SU-DHL-6 (cell line): ENCODE data around the gene NFE2L3.

ENCODE experiments used
- H2AFZ ChIP-seq: fragments of 200-600 bp; sonication (generic); 2 replicates; pipeline ENCODE4 v1.6.1; 2014; ENCODE audit warnings: low read depth, mild to moderate bottlenecking, moderate library complexity, mixed read lengths, antibody characterized with exemption, low read length; ENCODE audit not compliant: severe bottlenecking
- H3F3A ChIP-seq: fragments of 200-600 bp; shearing (Covaris generic); 2 replicates; pipeline ENCODE4 v1.6.0; 2016; ENCODE audit warnings: antibody characterized with exemption, mild to moderate bottlenecking; ENCODE audit not compliant: insufficient read depth
- H3K27ac ChIP-seq: fragments of 200-600 bp; sonication (generic); 2 replicates; pipeline ENCODE4 v1.5.1; 2016; ENCODE audit warnings: low read depth, mild to moderate bottlenecking, low read length, moderate library complexity, mixed read lengths
- H3K27me3 ChIP-seq: fragments of 200-600 bp; sonication (generic), shearing (Covaris generic); 2 replicates; pipeline ENCODE4 v1.6.0; 2014; ENCODE audit warnings: mild to moderate bottlenecking, low read length
- H3K36me3 ChIP-seq: fragments of 200-600 bp; sonication (generic); 2 replicates; pipeline ENCODE4 v1.6.1; 2014; ENCODE audit warnings: mild to moderate bottlenecking, low read length, mixed read lengths
- H3K4me2 ChIP-seq: fragments of 300-600, 200-600 bp; shearing (Covaris generic), sonication (generic); 2 replicates; pipeline ENCODE4 v1.6.0; 2014; ENCODE audit warnings: low read length, low read depth, mild to moderate bottlenecking; ENCODE audit not compliant: poor library complexity, severe bottlenecking
- H3K4me3 ChIP-seq: fragments of 200-600 bp; sonication (generic); 2 replicates; pipeline ENCODE4 v1.5.1; 2014; ENCODE audit warnings: antibody characterized with exemption, low read length, mild to moderate bottlenecking, mixed read lengths; ENCODE audit not compliant: insufficient read depth, poor library complexity, severe bottlenecking
- H3K79me2 ChIP-seq: fragments of 200-600 bp; sonication (generic); 2 replicates; pipeline ENCODE4 v1.6.1; 2014; ENCODE audit warnings: mild to moderate bottlenecking, low read length, moderate library complexity; ENCODE audit not compliant: insufficient read depth
- H3K9ac ChIP-seq: fragments of 200-600 bp; sonication (generic); 2 replicates; pipeline ENCODE4 v1.7.0; 2014; ENCODE audit warnings: mild to moderate bottlenecking, low read length
- H3K9me2 ChIP-seq: fragments of 200-600 bp; sonication (generic); replicated peaks from 2 replicates; pipeline ENCODE4 v1.6.1; 2014; ENCODE audit warnings: low read length; ENCODE audit not compliant: insufficient read depth
- H3K9me3 ChIP-seq: fragments of 200-600 bp; sonication (generic); 2 replicates; pipeline ENCODE4 v1.6.1; 2014; ENCODE audit warnings: low read length, mixed read lengths; ENCODE audit not compliant: insufficient read depth
- H4K20me1 ChIP-seq: fragments of 200-600 bp; sonication (generic); 2 replicates; pipeline ENCODE4 v1.6.1; 2014; ENCODE audit warnings: low read depth, mild to moderate bottlenecking, antibody characterized with exemption, low read length, moderate library complexity, mixed read lengths
- EZH2phosphoT487 ChIP-seq: fragments of 200-600 bp; sonication (generic), shearing (Covaris generic); conservative IDR thresholded peaks from 2 replicates; pipeline ENCODE4 v1.6.1; 2018; ENCODE audit warnings: mild to moderate bottlenecking, antibody characterized with exemption, low read length, moderate library complexity, mixed read lengths
- TF ChIP-seq, protein P1 (sequence below): fragments of 200-600 bp; sonication (generic); IDR thresholded peaks from one replicate; pipeline ENCODE4 v1.5.1; 2017; ENCODE audit warnings: antibody characterized with exemption, mild to moderate bottlenecking, low read length, moderate library complexity; ENCODE audit not compliant: insufficient read depth, poor library complexity, severe bottlenecking

Gene NFE2L3

DNA sequence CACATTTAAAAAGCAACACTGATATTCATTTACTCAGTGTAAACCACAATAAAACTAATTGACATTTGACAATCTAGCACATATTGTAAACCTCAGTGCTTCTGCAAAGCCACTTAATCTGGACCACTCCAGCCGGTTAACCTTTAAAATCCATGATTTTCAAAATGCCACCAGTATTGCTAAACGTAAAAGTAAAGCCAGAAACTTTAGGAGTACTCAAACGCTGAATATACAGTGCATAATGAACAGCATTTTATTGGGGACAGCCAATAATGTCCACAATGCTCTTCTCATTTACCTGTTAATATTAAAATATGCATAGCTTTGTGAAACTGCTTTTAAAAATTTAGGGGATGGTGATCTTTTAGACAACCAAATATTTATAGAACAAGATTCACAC is 37.7 kb downstream of the NFE2L3 start:
- Histone ChIP-seq H2AFZ (no peak overlapping the region), H3K27me3 (no peaks in the 10 kb centered on the region), H3K9me3 (no peaks in the 10 kb centered on the region), H3K79me2 (peaks cover 33% of the 10 kb centered on the region), H4K20me1 (peaks cover 61% of the 10 kb centered on the region), H3K4me2 (no peak overlapping the region), H3K36me3 (peaks cover 60% of the 10 kb centered on the region), H3K4me3 (no peak overlapping the region), H3K9ac (no peak overlapping the region), H3K27ac (no peak overlapping the region), H3F3A (peaks cover 97% of the 10 kb centered on the region), H3K9me2 (no peaks in the 10 kb centered on the region)
- TF ChIP-seq, protein P1, sequence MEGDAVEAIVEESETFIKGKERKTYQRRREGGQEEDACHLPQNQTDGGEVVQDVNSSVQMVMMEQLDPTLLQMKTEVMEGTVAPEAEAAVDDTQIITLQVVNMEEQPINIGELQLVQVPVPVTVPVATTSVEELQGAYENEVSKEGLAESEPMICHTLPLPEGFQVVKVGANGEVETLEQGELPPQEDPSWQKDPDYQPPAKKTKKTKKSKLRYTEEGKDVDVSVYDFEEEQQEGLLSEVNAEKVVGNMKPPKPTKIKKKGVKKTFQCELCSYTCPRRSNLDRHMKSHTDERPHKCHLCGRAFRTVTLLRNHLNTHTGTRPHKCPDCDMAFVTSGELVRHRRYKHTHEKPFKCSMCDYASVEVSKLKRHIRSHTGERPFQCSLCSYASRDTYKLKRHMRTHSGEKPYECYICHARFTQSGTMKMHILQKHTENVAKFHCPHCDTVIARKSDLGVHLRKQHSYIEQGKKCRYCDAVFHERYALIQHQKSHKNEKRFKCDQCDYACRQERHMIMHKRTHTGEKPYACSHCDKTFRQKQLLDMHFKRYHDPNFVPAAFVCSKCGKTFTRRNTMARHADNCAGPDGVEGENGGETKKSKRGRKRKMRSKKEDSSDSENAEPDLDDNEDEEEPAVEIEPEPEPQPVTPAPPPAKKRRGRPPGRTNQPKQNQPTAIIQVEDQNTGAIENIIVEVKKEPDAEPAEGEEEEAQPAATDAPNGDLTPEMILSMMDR: no peak
- no peak for TF ChIP-seq EZH2phosphoT487

DNA sequence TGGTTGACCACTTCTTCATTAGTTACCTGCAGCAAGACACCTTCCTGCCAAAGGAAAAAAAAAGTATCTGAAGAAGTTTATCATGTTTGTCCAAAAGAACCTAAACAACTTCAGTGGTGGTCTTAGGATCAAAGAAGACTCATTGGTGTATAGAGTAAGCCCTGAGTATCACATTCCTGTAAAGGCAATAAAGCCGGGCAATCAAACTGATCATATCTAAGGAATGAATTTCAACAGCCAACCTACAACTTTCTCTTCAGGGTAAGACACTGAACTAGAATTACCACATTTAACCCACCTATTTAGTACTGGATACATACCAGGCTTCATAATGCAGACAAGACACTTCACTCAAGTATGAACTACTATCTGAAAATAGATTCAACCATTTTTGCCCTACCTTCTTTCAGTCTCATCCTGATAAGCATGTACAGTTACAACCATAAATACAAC is 38.4 kb downstream of the NFE2L3 start:
- no peak overlapping the region for H3K4me2 ChIP-seq
- TF ChIP-seq, protein P1: no peak
- TF ChIP-seq EZH2phosphoT487: no peak
- no peak overlapping the region for H3K9ac ChIP-seq
- H3K36me3 ChIP-seq: peaks cover 67% of the 10 kb centered on the region
- H3K9me3 ChIP-seq: no peaks in the 10 kb centered on the region
- peaks cover 38% of the 10 kb centered on the region for H3K79me2 ChIP-seq
- no peak overlapping the region for H2AFZ ChIP-seq
- H4K20me1 ChIP-seq: peaks cover 66% of the 10 kb centered on the region
- no peak overlapping the region for H3K4me3 ChIP-seq
- H3K27ac ChIP-seq: no peak overlapping the region
- no peaks in the 10 kb centered on the region for H3K9me2 ChIP-seq
- no peaks in the 10 kb centered on the region for H3K27me3 ChIP-seq
- H3F3A ChIP-seq: peaks cover 96% of the 10 kb centered on the region

DNA sequence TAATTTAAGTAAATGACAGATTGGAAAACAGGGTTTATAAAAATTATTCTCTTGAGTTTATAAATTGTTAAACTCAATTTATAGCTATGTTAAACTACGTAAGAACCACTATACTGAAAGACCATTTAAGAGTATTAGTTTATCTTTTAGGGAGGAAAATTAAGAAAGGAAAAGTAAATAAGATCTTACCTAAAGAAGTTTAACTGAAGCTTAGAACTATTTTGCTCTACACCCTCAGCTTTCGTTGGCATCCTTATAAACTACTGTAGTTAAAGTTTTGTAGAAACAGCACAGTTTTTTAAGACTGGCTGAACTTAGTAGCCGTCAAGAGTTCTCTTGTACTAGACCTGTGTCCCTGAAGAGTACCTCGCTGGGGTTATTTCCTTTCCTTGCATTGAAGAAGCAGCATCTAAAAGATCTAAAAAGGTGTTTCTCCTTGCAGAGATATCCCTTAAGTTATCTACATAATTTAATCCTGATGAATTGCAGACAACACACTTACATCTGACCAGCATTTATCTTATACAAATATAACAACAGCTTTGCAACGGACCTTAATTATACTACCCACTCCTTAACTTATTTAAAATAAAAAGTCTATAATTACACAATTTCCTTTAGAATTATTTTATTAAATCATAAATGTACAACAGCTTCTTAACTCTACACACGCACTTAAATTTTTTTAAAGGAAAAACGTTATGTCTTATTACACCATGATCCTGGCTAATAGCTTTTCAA is 39.4 kb downstream of the NFE2L3 start:
- H3K9me2 ChIP-seq: no peaks in the 10 kb centered on the region
- H2AFZ ChIP-seq: no peak overlapping the region
- H3K79me2 ChIP-seq: peaks cover 48% of the 10 kb centered on the region
- H3K9ac ChIP-seq: no peak overlapping the region
- peaks cover 76% of the 10 kb centered on the region for H3K36me3 ChIP-seq
- H3K27me3 ChIP-seq: no peaks in the 10 kb centered on the region
- TF ChIP-seq, protein P1: no peak
- TF ChIP-seq EZH2phosphoT487: no peak
- H3K4me2 ChIP-seq: no peak overlapping the region
- H3K27ac ChIP-seq: no peak overlapping the region; the same call in 1 of the 2 replicates
- H4K20me1 ChIP-seq: peaks cover 76% of the 10 kb centered on the region
- H3F3A ChIP-seq: peaks cover 97% of the 10 kb centered on the region
- no peaks in the 10 kb centered on the region for H3K9me3 ChIP-seq
- no peak overlapping the region for H3K4me3 ChIP-seq
